ENCODE data around the gene FAAH2. TPM values are rescaled to one million over a fixed set of nuclear protein-coding genes. Genes with fewer than 3 reads are reported as not detected.
"Not testable (repeated sequence)": the region's sequence is repeated elsewhere in the genome, so short reads cannot be mapped to it uniquely, and the experiment has no call there.

The FAAH2 gene
- polyA plus RNA-seq, 1 experiment, result not detected

GRCh38 chrX:57289089-57289488, 2.6 kb downstream of the FAAH2 start:
- TF ChIP-seq, protein P1, sequence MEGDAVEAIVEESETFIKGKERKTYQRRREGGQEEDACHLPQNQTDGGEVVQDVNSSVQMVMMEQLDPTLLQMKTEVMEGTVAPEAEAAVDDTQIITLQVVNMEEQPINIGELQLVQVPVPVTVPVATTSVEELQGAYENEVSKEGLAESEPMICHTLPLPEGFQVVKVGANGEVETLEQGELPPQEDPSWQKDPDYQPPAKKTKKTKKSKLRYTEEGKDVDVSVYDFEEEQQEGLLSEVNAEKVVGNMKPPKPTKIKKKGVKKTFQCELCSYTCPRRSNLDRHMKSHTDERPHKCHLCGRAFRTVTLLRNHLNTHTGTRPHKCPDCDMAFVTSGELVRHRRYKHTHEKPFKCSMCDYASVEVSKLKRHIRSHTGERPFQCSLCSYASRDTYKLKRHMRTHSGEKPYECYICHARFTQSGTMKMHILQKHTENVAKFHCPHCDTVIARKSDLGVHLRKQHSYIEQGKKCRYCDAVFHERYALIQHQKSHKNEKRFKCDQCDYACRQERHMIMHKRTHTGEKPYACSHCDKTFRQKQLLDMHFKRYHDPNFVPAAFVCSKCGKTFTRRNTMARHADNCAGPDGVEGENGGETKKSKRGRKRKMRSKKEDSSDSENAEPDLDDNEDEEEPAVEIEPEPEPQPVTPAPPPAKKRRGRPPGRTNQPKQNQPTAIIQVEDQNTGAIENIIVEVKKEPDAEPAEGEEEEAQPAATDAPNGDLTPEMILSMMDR (IDR thresholded peaks at IDR 0.05; ENCODE audit: insufficient read depth, low read depth, low read length), result no peak
- H3K4me3 ChIP-seq (ENCODE audit: low read depth, low read length), result no peak overlapping the region
- DNase-seq (ENCODE audit: low read depth), result no peak
- no peaks in the 10 kb centered on the region for H3K36me3 ChIP-seq (ENCODE audit: control insufficient read depth, insufficient read depth, low read length)
- ChIA-PET CTCF (no interaction called here), POLR2A (no interaction called here)
- H3K27me3 ChIP-seq (ENCODE audit: control insufficient read depth, insufficient read depth, low read length), result no peaks in the 10 kb centered on the region

- Histone ChIP-seq H3K4me3 (ENCODE audit: low read depth, low read length) (no peak overlapping the region), H3K27me3 (ENCODE audit: control insufficient read depth, insufficient read depth, low read length) (no peaks in the 10 kb centered on the region), H3K36me3 (ENCODE audit: control insufficient read depth, insufficient read depth, low read length) (no peaks in the 10 kb centered on the region)
- DNase-seq (ENCODE audit: low read depth), result no peak
- TF ChIP-seq, protein P1 (IDR thresholded peaks at IDR 0.05; ENCODE audit: insufficient read depth, low read depth, low read length), result no peak
- ChIA-PET CTCF (no interaction called here), POLR2A (no interaction called here)
Observed at GRCh38 chrX:57294961-57295360, 8.5 kb downstream of the FAAH2 start.

DNA sequence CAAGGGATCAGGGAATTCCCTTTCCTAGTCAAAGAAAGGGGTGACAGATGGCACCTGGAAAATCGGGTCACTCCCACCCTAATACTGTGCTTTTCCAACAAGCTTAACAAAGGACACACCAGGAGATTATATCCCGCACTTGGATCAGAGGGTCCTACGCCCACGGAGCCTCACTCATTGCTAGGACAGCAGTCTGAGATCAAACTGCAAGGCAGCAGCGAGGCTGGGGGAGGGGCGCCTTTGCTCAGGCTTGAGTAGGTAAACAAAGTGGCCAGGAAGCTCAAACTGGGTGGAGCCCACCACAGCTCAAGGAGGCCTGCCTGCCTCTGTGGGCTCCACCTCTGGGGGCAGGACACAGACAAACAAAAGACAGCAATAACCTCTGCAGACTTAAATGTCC, 9.2 kb downstream of the FAAH2 start:
- POLR2A ChIA-PET; CTCF ChIA-PET; H3K4me3 ChIP-seq (ENCODE audit: low read depth, low read length); H3K27me3 ChIP-seq (ENCODE audit: control insufficient read depth, insufficient read depth, low read length); DNase-seq (ENCODE audit: low read depth); H3K36me3 ChIP-seq (ENCODE audit: control insufficient read depth, insufficient read depth, low read length): not testable (repeated sequence)

- TF ChIP-seq, protein P1 (IDR thresholded peaks at IDR 0.05; ENCODE audit: insufficient read depth, low read depth, low read length), result no peak
- H3K4me3 ChIP-seq (ENCODE audit: low read depth, low read length), result no peak overlapping the region
- CTCF ChIA-PET, result no interaction called here
- DNase-seq (ENCODE audit: low read depth), result no peak
- no peaks in the 10 kb centered on the region for H3K36me3 ChIP-seq (ENCODE audit: control insufficient read depth, insufficient read depth, low read length)
- no peaks in the 10 kb centered on the region for H3K27me3 ChIP-seq (ENCODE audit: control insufficient read depth, insufficient read depth, low read length)
- POLR2A ChIA-PET, result no interaction called here
Observed at GRCh38 chrX:57313583-57314215, 27.2 kb downstream of the FAAH2 start.

DNA sequence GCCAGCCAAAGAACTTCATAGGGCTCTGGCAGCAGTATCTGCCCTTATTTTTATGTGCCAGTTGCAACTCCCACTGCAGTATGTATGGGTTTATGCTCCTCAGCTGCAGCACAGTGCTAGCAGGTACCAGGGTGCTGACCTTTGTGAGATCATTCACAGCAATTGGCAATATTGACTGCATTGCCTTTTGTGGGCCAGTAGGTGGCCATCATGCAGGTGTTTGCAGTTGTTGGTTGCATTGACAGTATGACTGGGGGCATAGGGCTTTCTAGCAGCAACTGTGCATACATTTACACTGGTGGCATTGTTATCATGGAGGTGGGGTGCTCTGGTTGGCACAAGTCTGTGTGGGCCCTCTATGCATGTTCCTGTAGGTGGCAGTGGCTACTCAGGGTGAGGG, 42.5 kb downstream of the FAAH2 start:
- H3K36me3 ChIP-seq (ENCODE audit: control insufficient read depth, insufficient read depth, low read length), result no peaks in the 10 kb centered on the region
- ChIA-PET CTCF (no interaction called here), POLR2A (no interaction called here)
- H3K27me3 ChIP-seq (ENCODE audit: control insufficient read depth, insufficient read depth, low read length), result no peaks in the 10 kb centered on the region
- DNase-seq (ENCODE audit: low read depth), result no peak
- TF ChIP-seq, protein P1 (IDR thresholded peaks at IDR 0.05; ENCODE audit: insufficient read depth, low read depth, low read length), result no peak
- H3K4me3 ChIP-seq (ENCODE audit: low read depth, low read length), result no peak overlapping the region

DNA sequence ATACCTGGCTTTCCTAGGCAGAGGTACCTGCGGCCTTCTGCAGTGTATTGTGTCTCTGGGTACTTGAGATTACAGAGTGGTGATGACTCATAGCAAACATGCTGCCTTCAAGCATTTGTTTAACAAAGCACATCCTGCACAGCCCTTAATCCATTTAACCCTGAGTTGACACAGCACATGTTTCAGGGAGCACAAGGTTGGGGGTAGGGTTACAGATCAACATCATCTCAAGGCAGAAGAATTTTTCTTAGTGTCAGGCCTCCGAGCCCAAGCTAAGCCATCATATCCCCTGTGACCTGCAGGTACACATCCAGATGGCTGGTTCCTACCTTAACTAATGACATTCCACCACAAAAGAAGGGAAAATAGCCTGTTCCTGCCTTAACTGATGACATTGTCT, 49.3 kb downstream of the FAAH2 start:
- H3K27me3 ChIP-seq (ENCODE audit: control insufficient read depth, insufficient read depth, low read length); CTCF ChIA-PET; H3K4me3 ChIP-seq (ENCODE audit: low read depth, low read length); DNase-seq (ENCODE audit: low read depth); H3K36me3 ChIP-seq (ENCODE audit: control insufficient read depth, insufficient read depth, low read length); POLR2A ChIA-PET: not testable (repeated sequence)
